NT2/D1 (cell line): ENCODE results near the gene GPR17.

Source experiments
- SUZ12 ChIP-seq: IDR thresholded peaks from 2 replicates; pipeline ENCODE4 v1.6.1; 2011; ENCODE audit not compliant: insufficient read length, insufficient read depth; ENCODE audit errors: extremely low read depth
- YY1 ChIP-seq: IDR thresholded peaks from 2 replicates; pipeline ENCODE4 v1.6.1; 2011; ENCODE audit not compliant: insufficient read length, insufficient read depth
- ZNF274 ChIP-seq: IDR thresholded peaks from 2 replicates; pipeline ENCODE4 v1.6.1; 2011; ENCODE audit warnings: mild to moderate bottlenecking, low read depth, low read length

GRCh38 chr2:127690696-127691095 is 44.7 kb downstream of the GPR17 start:
- TF ChIP-seq ZNF274 (no peak), YY1 (no peak), SUZ12 (no peak)
